Panc1 (cell line): Measurements from ENCODE around the gene UBAP1. TPM values are rescaled to one million over a fixed set of nuclear protein-coding genes. Genes with fewer than 3 reads are reported as not detected.

Experiments used
- ATAC-seq: fragments of 200-7000 bp; cut with Tn5 transposase; 2 replicates; pipeline ENCODE4 v1.9.1; 2020; ENCODE audit warnings: mild to moderate bottlenecking, moderate library complexity
- BruUV-seq: library from RNA; stranded (reverse); fragments of 400-500 nt; replicated peaks from 2 replicates; lab custom pipeline; 2021; lab: Mats Ljungman, UMichigan
- CTCF ChIA-PET: fragments of 300-600 bp; sonication (Branson Sonifier 250); formaldehyde crosslinking; loops from one replicate; lab custom pipeline; 2022; ENCODE audit warnings: antibody characterized with exemption; lab: Charles Lee
- POLR2A ChIA-PET: fragments of 300-600 bp; sonication (Branson Sonifier 250); formaldehyde crosslinking; loops from one replicate; lab custom pipeline; 2022; ENCODE audit warnings: antibody characterized with exemption; lab: Charles Lee
- DNase-seq: peaks from one replicate; pipeline ENCODE4 v3.0.0-alpha.2; 2010; ENCODE audit warnings: low read depth, low spot score
- H3K27ac ChIP-seq: 2 replicates; pipeline ENCODE4 v1.5.1; 2011; ENCODE audit warnings: mild to moderate bottlenecking, low read length, inconsistent platforms
- H3K27me3 ChIP-seq: fragments of 200-500 bp; sonication (Bioruptor generic); 2 replicates; pipeline ENCODE4 v1.6.0; 2014; ENCODE audit warnings: low read length, inconsistent platforms; ENCODE audit not compliant: control insufficient read depth, insufficient read depth
- H3K36me3 ChIP-seq: fragments of 200-500 bp; sonication (Bioruptor generic); 2 replicates; pipeline ENCODE4 v1.5.1; 2014; ENCODE audit warnings: inconsistent platforms, mild to moderate bottlenecking, low read length, moderate library complexity; ENCODE audit not compliant: control insufficient read depth, insufficient read depth
- H3K4me1 ChIP-seq: 2 replicates; pipeline ENCODE4 v1.5.1; 2011; ENCODE audit warnings: inconsistent platforms, mild to moderate bottlenecking, low read length, moderate library complexity; ENCODE audit not compliant: control insufficient read depth, insufficient read depth
- H3K4me3 ChIP-seq, 2 experiments: 2 replicates each; pipeline ENCODE4 v1.5.1; 2011 to 2012; ENCODE audit warnings: low read depth in 2 of 2, low read length in 2 of 2, mild to moderate bottlenecking in 2 of 2, inconsistent platforms in 1 of 2, moderate library complexity in 1 of 2
- H3K9me3 ChIP-seq: fragments of 200-500 bp; sonication (Bioruptor generic); 2 replicates; pipeline ENCODE4 v1.5.1; 2014; ENCODE audit warnings: low read depth, mild to moderate bottlenecking, inconsistent platforms, low read length, moderate library complexity; ENCODE audit not compliant: control insufficient read depth, insufficient read depth
- CTCF ChIP-seq: fragments of 450-650 bp; IDR thresholded peaks from 2 replicates; pipeline ENCODE4 v1.5.1; 2017; ENCODE audit warnings: mild to moderate bottlenecking
- POLR2AphosphoS5 ChIP-seq: IDR thresholded peaks from 2 replicates; pipeline ENCODE4 v1.6.1; 2012; ENCODE audit warnings: mild to moderate bottlenecking, low read depth, low read length, moderate library complexity
- REST ChIP-seq, 2 experiments: IDR thresholded peaks; 2 replicates each; pipeline ENCODE4 v1.6.1; 2011 to 2012; ENCODE audit warnings: low read depth in 2 of 2, control low read depth in 1 of 2, low read length in 1 of 2, mild to moderate bottlenecking in 1 of 2, moderate library complexity in 1 of 2; ENCODE audit not compliant: insufficient read depth in 1 of 2
- SIN3A ChIP-seq: IDR thresholded peaks from 2 replicates; pipeline ENCODE4 v1.6.1; 2012; ENCODE audit warnings: low read depth, mild to moderate bottlenecking, low read length, moderate library complexity, borderline replicate concordance; ENCODE audit not compliant: insufficient read depth
- TCF7L2 ChIP-seq: IDR thresholded peaks from 2 replicates; pipeline ENCODE4 v1.6.1; 2011; ENCODE audit warnings: mild to moderate bottlenecking, low read depth, low read length, inconsistent platforms
- in situ Hi-C: cut with HindIII; loops from 2 replicates; pipeline ENCODE4 v1.10.0; 2016; ENCODE audit warnings: low sequenced_read_pairs, low pct_unique_long_range_greater_than_20kb
- intact Hi-C: fragments of 100-400 bp; cut with micrococcal nuclease; formaldehyde crosslinking; loops from one replicate; pipeline ENCODE4 v1.10.0; 2022; ENCODE audit not compliant: unreplicated experiment
- total RNA-seq: library from RNA; stranded (reverse); gene quantifications from one replicate; pipeline ENCODE4 v1.2.1, GENCODE V29; 2021; ENCODE audit not compliant: unreplicated experiment

UBAP1 gene
- total RNA-seq, 1 experiment from 2014 or later: 55.3 TPM

DNA sequence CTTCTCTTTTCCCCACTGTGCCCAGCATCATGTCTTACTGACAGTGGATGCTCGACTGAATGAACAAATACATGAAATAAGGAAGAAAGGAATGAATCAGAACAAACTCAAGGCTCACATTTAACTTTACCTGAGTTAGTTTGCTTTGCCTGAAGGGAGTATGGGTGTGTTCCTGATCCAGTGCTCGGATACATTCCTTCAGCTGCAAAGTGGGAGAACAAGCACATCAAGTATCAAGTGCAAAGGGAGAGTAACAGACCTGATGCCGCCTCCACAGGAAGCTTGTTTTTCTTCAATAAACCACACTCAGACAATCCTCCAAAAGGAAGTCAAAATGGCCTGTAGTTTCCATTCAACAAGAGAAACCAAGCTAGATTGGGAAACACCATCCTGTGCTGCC is 84.1 kb downstream of the UBAP1 start:
- Histone ChIP-seq H3K4me1 (no peaks in the 10 kb centered on the region), H3K36me3 (no peaks in the 10 kb centered on the region), H3K9me3 (no peaks in the 10 kb centered on the region), H3K27me3 (no peaks in the 10 kb centered on the region), H3K27ac (no peak overlapping the region), H3K4me3 (no peak overlapping the region)
- intact Hi-C loops: no loop called here
- TF ChIP-seq SIN3A: no peak
- TF ChIP-seq TCF7L2: no peak
- no peak for TF ChIP-seq POLR2AphosphoS5
- TF ChIP-seq CTCF: no peak
- no peak for TF ChIP-seq REST (IDR thresholded peaks at IDR 0.05; ENCODE audit: insufficient read depth in 1 of 2, low read depth in 2 of 2, low read length in 1 of 2)
- POLR2A ChIA-PET: no interaction called here
- ATAC-seq (no peak), DNase-seq (no peak)
- CTCF ChIA-PET: interaction anchor here (0.5 to 0.6 kb wide), 2 partner anchors 113 to 1648 kb away, joined by 3 read pairs; no protein-coding TSS in a partner anchor
- no TSS peak for BruUV-seq
- in situ Hi-C loops: no loop called here

DNA sequence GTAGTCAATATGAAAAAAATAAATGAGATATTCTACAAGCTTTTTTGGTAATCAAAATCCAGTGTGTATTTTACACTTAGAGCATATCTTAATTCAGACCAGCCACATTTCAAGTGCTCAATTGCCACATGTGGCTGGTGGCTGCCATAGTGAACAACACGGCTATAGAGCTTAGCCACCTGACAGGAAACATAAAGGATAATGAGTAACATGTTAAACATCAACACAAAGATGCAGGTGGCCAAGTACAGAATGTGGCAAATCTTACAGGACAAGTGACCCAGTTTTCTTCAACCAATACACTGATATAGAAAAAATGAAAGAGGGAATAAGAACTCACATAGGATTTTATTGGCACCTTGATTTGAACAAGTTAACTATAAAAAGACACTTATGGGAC is 88.8 kb downstream of the UBAP1 start:
- Histone ChIP-seq H3K9me3 (no peaks in the 10 kb centered on the region), H3K36me3 (no peaks in the 10 kb centered on the region), H3K4me1 (no peaks in the 10 kb centered on the region), H3K4me3 (no peak overlapping the region), H3K27me3 (no peaks in the 10 kb centered on the region), H3K27ac (no peak overlapping the region)
- no TSS peak for BruUV-seq
- ATAC-seq: no peak
- CTCF ChIA-PET: interaction anchor here (0.7 kb wide), 1 partner anchor 16 kb away, joined by 4 read pairs; no protein-coding TSS in a partner anchor
- intact Hi-C loops (no loop called here), in situ Hi-C loops (no loop called here)
- POLR2A ChIA-PET: no interaction called here
- DNase-seq: no peak
- TF ChIP-seq REST (IDR thresholded peaks at IDR 0.05; ENCODE audit: insufficient read depth in 1 of 2, low read depth in 2 of 2, low read length in 1 of 2) (no peak), SIN3A (no peak), POLR2AphosphoS5 (no peak)
